A172 (cell line): ENCODE measurements around the gene PDE4D. TPM values are rescaled to one million over a fixed set of nuclear protein-coding genes. Genes with fewer than 3 reads are reported as not detected.
"Not testable (repeated sequence)": the region's sequence is repeated elsewhere in the genome, so short reads cannot be mapped to it uniquely, and the experiment has no call there.

ENCODE experiments used
- DNase-seq: peaks from one replicate; pipeline ENCODE4 v3.0.0-alpha.2; 2015; ENCODE audit warnings: low spot score
- total RNA-seq: library from RNA; depleted of rRNA; stranded (reverse); fragments of >200 nt; shearing (Covaris generic); gene quantifications from 2 replicates; pipeline ENCODE4 v1.2.3, GENCODE V29; 2014

Gene PDE4D
- total RNA-seq, 1 experiment from 2014 or later = 7.6 TPM

- DNase-seq = no peak
These were observed 188.6 kb downstream of the PDE4D start for GRCh38 chr5:59704936-59705335.

DNA sequence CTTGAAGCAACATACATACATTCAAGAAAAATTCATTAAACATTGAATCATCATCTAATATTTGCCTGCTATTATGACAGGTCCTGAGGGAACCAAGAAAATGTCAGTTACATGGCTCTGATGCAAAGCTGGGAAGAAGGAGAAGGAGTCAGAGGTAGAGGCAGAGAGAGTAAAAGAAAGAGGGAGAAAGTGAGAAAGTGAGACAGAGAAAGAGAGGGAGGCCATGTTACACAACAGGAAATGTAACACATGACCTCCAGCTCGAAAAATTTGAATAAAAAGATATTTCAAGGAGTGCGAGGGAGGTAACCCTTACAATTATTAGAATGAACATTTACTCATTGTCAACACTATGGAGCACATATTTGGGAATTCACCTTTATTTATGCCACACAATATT is 189.7 kb downstream of the PDE4D start:
- no peak for DNase-seq

DNA sequence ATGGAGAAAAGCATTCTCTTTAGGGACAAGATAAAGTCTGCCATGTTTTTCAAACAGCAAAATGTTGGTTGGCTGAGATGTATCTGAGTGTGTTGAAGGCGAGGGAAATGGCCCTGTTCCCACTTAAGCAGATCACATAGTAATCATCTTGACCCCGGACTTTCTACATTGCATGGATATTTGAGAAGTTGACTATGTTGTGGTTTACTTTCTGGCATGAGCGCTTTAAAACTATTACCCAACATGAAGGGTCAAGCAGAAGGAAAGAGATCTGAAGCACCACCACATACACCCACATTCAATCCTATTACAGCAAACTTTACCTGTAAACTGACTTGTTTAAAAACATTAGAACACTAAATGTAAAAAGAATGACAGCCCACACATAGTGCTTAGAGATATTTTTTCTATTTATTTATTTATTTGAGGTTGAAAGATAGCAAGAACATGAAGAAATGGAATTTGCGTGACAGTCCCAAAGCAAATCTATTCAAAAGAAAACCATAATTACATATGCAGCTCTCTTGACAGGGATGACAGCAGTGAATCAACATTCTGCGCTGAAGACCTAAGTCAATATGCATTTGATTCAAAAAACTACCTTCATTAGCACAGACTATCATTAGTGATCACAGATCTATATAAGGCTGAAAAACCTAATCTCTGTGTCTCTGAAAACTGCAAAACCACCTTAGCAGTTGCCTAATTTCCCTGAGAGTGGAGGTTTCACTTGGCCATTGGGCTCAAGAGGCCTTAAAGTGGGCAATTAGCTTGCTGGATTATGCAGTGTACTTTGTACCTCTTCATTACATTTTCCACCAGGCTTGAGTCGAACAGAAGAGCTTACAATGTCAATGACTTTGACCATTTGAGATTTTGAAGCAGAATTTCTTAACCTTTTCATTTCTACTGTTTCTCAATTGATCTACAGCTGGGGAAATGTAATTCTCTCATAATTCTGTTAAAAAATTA is 195.0 kb downstream of the PDE4D start:
- DNase-seq = no peak

GRCh38 chr5:59694411-59694810 is 199.1 kb downstream of the PDE4D start:
- DNase-seq = no peak

DNA sequence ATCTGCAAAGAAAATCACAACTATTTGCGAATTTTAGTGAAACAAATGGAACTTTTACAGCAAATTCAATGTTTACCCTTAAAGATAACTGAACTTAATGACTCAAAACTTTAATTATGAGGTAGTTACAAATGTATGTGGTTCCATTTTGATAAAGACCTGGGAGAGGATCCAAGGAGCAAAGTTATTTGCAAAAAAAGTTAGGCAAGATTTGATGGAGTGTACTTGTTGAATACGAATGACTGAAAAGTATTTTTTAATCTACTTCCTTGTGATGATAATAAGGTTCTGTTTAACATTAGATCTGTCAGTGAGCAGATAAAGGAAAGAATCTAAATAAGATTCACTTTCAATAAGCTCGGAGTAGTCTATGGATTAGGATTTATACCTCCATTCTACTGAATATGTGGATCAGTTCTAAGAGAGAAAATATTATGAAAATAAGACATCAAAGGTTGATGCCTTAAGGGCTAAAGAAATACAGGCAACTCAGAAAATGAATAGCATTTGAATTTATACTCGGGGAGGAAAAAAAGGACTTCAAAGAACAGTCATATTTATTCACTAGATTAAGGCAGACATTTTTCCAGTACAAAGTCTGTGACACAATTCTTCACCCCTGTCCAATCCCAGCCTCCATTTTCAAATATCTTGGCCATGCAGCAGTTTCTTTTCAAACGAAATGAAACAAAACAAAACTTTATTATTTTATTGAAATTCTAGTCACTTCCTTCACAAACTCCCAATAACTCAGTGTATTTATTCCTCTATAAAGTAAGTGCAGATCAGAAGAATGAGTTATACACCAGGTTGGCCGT is 199.8 kb downstream of the PDE4D start:
- no peak for DNase-seq

DNA sequence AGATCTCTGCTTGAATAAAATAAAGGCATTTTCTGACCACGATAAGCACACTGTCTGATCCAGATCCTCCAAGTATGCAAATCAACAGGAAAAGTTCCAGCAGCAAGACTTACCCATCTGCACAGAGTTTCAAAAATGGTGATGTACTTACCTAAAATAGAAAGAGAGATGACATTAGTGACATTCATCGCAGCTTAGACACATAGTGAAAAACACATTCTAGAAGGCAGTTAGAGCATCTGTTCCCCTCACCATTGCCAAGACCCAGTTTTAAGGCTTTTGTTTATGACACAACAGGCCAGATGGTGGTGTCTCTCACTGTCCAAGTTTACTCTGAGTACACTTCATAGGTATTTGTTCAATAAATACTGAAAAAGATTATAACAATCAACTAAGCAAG is 207.7 kb downstream of the PDE4D start:
- DNase-seq = no peak

DNA sequence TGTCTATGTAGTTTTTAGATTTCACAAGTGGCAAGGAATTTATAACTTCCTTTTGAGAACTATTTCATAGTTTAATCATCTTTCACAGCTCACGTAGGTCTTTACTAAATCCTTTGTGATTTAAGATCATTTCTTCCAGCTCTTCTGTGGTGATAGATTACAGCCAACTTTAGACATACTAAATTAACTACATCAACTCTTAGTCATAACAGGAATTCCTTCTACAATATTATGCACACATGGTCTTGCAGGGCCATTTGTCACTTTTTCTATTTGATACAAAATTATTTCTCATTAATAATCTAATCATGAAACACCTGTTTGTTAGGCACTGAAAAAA is 208.4 kb downstream of the PDE4D start:
- DNase-seq = no peak

GRCh38 chr5:59684388-59685190 is 208.9 kb downstream of the PDE4D start:
- no peak for DNase-seq

DNA sequence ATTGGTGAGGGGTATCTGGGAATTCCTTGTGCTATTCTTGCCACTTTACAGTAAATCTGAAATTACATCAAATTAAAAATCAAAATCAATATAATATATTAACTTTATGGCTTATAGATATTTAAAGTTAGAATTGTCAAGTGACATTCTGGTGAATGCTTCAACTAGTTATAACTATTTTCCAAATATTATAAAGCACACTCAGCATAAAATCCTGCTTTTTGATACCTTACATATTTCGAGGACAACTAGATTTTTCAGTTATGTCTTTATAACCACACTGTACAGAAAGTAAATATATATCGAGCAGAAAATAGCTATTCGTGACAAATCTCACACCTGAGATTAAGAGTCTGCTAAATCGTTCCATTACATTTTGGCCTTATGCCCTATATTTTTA is 210.2 kb downstream of the PDE4D start:
- DNase-seq = no peak

DNA sequence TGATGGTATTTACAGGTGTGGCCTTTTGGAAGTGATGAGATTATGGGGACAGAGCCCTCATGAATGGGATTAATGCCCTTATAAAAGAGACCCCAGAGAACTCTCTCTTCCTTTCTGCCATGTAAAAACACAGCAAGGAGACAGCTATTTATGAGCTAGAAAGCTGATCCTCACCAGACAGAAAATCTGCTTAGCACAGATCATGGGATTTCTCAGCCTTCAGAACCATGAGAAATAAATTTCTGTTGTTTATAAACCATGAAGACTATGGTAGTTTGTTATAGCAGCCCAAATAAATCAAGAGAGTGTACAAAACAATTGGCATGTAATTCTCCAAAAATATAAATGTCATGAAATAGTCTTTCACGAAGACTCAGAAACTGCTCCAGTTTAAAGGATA is 211.0 kb downstream of the PDE4D start:
- no peak for DNase-seq

- no peak for DNase-seq
These were observed 214.6 kb downstream of the PDE4D start for GRCh38 chr5:59678943-59679342.

DNA sequence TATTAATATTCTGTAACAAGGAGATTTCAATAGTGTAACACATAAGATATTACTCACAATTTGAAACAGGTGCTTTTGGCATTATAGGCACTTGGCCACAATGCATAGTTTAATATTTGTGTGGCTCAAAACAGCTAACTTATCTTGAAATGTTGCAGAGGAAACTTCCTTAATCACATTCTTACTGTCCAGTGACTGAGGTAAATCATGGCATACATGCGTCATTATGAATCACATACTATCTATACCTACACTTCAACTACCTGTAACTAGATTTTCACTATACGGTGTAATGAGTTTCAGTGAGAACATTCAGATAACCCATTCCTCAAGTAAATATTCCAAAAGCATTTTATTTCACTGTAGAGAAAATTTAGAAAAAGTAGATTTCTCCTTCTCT is 218.8 kb downstream of the PDE4D start:
- DNase-seq = no peak

DNA sequence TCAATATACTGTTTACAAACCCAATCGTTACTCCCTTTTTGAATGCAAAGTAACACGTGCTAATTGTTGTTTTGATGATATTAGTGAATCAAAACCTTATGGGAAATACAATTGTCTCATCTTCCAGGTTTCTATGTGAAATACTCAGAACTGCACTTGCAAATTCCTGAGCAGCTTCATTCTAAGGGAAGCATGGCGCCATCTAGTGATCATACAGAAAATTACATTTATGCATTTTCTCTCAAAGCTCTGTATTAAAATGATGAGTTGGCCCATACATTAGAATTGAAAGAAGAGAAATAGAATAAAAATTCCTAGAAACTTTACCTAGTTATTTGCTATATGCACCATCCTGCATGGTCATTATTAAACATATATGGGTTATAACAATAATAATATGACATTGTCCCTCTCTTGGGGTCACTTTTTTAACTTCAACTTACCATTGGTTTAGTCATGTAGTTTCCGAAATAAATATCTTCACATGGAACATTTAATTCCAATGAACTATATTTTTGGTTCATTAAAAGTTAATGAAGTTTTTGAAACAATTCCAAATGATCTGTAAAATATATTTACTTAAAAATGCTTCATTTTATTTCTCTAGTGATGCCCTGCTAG is 220.0 kb downstream of the PDE4D start:
- peak; percentile 55 for DNase-seq

- DNase-seq = no peak
These were observed 227.0 kb downstream of the PDE4D start for GRCh38 chr5:59666440-59667068.

GRCh38 chr5:59665832-59666203 is 227.7 kb downstream of the PDE4D start:
- not testable (repeated sequence) for DNase-seq

DNA sequence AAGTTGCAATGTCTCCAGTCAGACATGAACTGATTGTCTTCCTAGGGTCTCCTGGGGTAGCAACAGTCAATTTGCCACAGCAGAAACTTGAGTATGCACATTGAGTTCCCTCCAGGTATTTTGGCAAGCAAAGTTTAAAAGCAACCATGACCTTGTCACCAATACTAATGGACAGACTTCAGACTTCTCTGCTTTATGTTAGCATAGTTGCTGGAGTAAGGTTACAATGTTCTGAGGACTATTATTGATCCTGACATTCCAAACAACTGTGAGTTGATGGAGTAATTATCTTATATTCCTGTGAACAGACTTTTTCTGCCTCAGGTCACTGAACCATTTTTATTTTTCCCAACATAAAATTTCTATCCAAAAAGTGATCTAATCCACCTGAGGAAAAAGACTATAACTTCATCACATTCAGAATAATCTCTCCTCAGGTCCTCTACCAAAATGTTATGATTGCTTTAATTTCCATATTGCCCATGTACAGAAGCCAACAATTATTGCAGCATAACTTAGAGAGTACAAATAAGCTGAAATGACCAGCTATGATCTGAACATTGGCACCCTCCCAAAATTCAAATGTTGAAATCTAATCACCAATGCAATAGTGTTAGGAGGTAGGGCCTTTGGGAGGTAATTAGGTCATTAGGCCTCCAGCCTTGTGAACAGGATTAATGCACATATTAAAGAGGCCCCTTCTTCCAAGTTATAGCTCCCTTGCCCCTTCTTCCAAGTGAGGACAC is 228.3 kb downstream of the PDE4D start:
- no peak for DNase-seq

DNA sequence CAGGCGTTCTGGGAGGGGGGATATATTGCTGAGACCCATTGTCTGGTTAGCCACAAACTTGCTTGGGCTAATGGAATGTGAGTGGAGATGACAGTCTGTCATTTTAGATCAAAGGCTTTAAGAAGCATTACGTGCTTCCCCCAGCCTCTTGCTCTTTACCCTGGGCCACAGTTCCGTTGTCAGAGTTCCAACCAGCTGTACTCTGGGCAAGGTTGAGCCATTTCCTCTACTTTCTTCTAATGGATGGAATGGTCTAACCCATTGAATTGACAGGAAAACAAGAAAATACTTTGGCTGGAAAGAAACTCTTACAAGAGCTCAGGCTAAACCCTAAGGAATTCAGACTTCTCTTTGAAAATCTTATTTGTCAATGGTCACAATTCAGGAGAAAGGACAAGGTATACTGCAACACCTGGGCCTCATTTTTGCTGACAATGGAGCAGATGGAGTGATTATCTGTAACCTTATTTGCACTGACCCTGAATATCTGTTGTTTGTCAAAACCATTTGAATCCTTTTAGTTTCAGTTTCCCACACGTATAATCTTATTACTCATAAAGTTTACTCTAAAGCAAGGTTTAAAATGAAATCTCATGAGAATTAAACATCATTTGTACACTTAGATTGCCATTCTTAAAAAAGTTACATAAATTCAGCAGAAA is 231.4 kb downstream of the PDE4D start:
- DNase-seq = peak; percentile 22

DNA sequence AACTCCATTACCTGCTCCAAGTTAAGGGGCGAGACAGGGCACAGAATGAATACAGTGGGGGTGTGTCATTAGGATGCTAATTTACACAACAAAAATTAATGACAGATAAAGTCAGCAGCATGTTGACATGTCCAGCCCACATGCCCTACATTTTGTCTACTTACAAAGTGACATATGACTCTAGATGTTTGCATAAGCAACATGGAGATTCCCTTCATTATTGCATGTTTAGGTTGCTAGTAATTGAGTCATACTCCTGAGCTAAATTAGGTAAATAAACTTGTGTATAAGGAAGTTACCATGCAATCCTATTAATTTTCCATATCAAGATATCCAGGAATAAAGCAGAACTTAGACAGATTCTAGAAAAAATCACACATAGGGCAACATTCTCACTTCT is 232.2 kb downstream of the PDE4D start:
- DNase-seq = no peak

- peak; percentile 40 for DNase-seq
These were observed 232.8 kb downstream of the PDE4D start for GRCh38 chr5:59660737-59661136.
